PFSK-1 (cell line): Measurements from ENCODE around the gene PATE4.

Experiments used
- FOXP2 ChIP-seq: optimal IDR thresholded peaks from 2 replicates; pipeline ENCODE3; 2011; ENCODE audit warnings: borderline replicate concordance, control low read depth, inconsistent platforms; ENCODE audit not compliant: insufficient read depth; ENCODE audit errors: extremely low read length, extremely low read depth
- POLR2AphosphoS5 ChIP-seq: IDR thresholded peaks from 2 replicates; pipeline ENCODE4 v1.6.1; 2012; ENCODE audit warnings: low read depth, mild to moderate bottlenecking, control low read depth, low read length, moderate library complexity
- SIN3A ChIP-seq: IDR thresholded peaks from 2 replicates; pipeline ENCODE4 v1.6.1; 2012; ENCODE audit warnings: mild to moderate bottlenecking, low read length, moderate library complexity, borderline replicate concordance; ENCODE audit not compliant: insufficient read depth
- TAF1 ChIP-seq: IDR thresholded peaks from 2 replicates; pipeline ENCODE4 v1.6.1; 2012; ENCODE audit warnings: low read length, control low read depth, borderline replicate concordance; ENCODE audit not compliant: insufficient read depth
- TF ChIP-seq, protein P1 (sequence below), 2 experiments: IDR thresholded peaks; 2 replicates each; pipeline versions ENCODE4 v1.6.1 to v1.8.0; 2011 to 2012; ENCODE audit warnings: low read depth in 2 of 2, low read length in 2 of 2, control low read depth in 1 of 2, inconsistent platforms in 1 of 2, mild to moderate bottlenecking in 1 of 2, moderate library complexity in 1 of 2; ENCODE audit not compliant: insufficient read depth in 1 of 2

Gene PATE4

DNA sequence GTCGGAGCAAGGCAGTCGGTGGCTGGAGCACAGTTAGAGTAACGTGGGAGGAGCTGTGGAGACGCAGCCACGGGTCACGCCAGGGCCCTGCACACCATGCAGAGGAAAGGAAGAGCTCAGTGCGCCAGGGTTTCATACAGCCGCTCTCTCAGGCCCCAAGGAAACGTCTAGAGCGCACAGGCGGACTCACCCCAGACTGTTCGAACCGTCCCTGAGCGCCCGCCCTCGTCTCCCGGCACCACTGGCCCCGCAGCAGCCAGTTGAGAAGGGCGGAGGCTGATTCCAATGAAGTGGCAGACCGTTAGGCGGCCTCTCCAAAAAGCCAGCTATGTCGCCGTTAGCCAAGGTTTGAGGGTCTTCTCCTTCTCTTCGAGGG lies 53.9 kb downstream of the PATE4 start:
- no peak for TF ChIP-seq POLR2AphosphoS5
- no peak for TF ChIP-seq TAF1
- TF ChIP-seq SIN3A: no peak
- TF ChIP-seq FOXP2: no peak
- TF ChIP-seq, protein P1, sequence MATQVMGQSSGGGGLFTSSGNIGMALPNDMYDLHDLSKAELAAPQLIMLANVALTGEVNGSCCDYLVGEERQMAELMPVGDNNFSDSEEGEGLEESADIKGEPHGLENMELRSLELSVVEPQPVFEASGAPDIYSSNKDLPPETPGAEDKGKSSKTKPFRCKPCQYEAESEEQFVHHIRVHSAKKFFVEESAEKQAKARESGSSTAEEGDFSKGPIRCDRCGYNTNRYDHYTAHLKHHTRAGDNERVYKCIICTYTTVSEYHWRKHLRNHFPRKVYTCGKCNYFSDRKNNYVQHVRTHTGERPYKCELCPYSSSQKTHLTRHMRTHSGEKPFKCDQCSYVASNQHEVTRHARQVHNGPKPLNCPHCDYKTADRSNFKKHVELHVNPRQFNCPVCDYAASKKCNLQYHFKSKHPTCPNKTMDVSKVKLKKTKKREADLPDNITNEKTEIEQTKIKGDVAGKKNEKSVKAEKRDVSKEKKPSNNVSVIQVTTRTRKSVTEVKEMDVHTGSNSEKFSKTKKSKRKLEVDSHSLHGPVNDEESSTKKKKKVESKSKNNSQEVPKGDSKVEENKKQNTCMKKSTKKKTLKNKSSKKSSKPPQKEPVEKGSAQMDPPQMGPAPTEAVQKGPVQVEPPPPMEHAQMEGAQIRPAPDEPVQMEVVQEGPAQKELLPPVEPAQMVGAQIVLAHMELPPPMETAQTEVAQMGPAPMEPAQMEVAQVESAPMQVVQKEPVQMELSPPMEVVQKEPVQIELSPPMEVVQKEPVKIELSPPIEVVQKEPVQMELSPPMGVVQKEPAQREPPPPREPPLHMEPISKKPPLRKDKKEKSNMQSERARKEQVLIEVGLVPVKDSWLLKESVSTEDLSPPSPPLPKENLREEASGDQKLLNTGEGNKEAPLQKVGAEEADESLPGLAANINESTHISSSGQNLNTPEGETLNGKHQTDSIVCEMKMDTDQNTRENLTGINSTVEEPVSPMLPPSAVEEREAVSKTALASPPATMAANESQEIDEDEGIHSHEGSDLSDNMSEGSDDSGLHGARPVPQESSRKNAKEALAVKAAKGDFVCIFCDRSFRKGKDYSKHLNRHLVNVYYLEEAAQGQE (IDR thresholded peaks at IDR 0.05; ENCODE audit: insufficient read depth in 1 of 2, low read depth in 2 of 2, low read length in 2 of 2): no peak

DNA sequence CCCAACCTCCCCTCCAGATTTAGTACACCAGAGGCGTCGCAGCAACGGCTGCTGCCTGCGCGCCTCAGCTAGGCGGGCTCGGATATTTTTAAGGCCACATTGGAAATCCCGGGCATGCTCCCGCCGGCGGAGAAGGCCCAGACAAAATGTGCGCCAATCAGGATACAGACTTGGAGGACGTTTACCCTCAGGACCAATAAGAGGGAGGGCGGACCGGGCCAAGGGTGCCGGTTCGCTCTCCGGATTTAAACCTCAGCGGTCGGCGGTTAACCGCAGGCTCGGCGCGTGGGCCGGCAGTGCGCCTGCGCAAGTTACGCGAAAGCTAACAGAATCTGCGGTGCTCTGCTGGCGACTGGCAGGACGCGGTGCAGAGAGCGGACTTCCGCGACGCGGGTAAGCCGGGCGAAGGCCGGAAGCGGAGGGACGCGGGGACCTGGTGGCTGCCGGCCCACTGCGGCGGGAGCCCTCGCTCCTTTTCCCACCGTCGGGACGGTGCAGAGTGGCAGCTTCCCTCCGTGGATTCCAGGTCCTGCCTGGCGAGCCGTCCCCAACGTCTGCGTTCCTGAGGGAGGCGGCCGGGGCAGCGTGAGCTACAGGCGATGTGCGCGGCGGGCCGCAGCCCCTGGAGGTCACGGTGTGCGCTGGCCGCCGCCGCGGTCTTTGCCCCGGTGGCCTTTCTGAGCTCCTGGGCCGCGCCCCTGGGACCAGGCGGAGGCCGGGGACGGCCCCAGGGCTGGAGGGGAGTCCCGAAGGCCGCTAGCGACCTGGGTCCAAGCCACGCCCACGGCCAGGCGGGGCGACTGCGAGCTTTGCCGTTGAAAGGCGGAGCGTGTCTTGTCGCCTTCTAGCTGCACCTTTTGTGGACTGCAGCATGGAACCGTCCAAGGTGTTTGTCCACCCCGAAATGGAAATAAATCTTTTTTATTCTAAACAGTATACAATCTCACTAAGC lies 54.5 kb downstream of the PATE4 start, which contains the start of gene HYLS1:
Gene HYLS1, plus strand, starts transcription at position 296 of the 952 bp plus-strand sequence. CDS start 11,701 bp downstream, outside the sequence.
- TF ChIP-seq SIN3A: no peak
- TF ChIP-seq POLR2AphosphoS5: peak; percentile 48; the same call in 1 of the 2 replicates
- peak; percentile 10 for TF ChIP-seq FOXP2
